Adrenal gland (tissue), 12 donors: Measurements from ENCODE around the gene ZMYM2. TPM values are rescaled to one million over a fixed set of nuclear protein-coding genes. Genes with fewer than 3 reads are reported as not detected.
A peak's percentile ranks its signal among the peaks of the same experiment; 100 is the strongest.

Source experiments
- DNase-seq, 7 donors: peaks; one replicate each; pipeline ENCODE4 v3.0.0-alpha.2; 2019 to 2020
- H3K27ac ChIP-seq, 5 donors: fragments of 200-600 bp; sonication (generic) in 4 of 5; 1 replicate in 3 of 5; 2 replicates in 2 of 5; pipeline versions ENCODE4 v1.5.1 to v1.8.0; 2016 to 2020; ENCODE audit warnings: mild to moderate bottlenecking in 1 of 5
- H3K27me3 ChIP-seq: fragments of 200-600 bp; 2 replicates; pipeline ENCODE4 v1.8.0; 2021
- H3K36me3 ChIP-seq, 2 donors: fragments of 200-600 bp; replicated peaks in 1 of 2; 1 replicate in 1 of 2; 2 replicates in 1 of 2; pipeline versions ENCODE4 v1.5.1 to v1.8.0; 2018 to 2022
- H3K4me1 ChIP-seq, 2 donors: fragments of 200-600 bp; replicated peaks in 1 of 2; 1 replicate in 1 of 2; 2 replicates in 1 of 2; pipeline versions ENCODE4 v1.5.1 to v1.8.0; 2018 to 2021
- H3K4me3 ChIP-seq, 4 donors: fragments of 200-600 bp; sonication (generic) in 3 of 4; one replicate each; pipeline ENCODE4 v1.5.1; 2016 to 2018
- H3K9me3 ChIP-seq, 3 donors: fragments of 200-600 bp; sonication (generic) in 1 of 3; replicated peaks in 1 of 3; 1 replicate in 2 of 3; 2 replicates in 1 of 3; pipeline versions ENCODE4 v1.5.1 to v1.8.0; 2016 to 2021
- POLR2A ChIP-seq, 2 donors: fragments of 450-650 bp; IDR thresholded peaks; one replicate each; pipeline ENCODE4 v1.6.1; 2017; ENCODE audit warnings: antibody characterized with exemption in 2 of 2, mild to moderate bottlenecking in 2 of 2, moderate library complexity in 1 of 2
- WGBS, 4 donors: extraction: QIAGEN DNeasy Blood & Tissue Kit in 2 of 4; methylation state at CpG; one replicate each; pipeline versions ENCODE4 v1.1.5 to v1.1.7; 2013 to 2017; 5-methylcytosine and 5-hydroxymethylcytosine counted together
- intact Hi-C, 2 donors: fragments of 100-400 bp; cut with DNase I; formaldehyde crosslinking; loops; one replicate each; pipeline versions ENCODE4 v1.14.1 to v1.15.0; 2022 to 2023
- polyA plus RNA-seq, 3 donors: library from polyadenylated mRNA; stranded (reverse); fragments of 200-250 nt in 2 of 3; fragments of 350-450 nt in 1 of 3; fragmentation: Illumina TruSeq in 1 of 3; extraction: RNeasy Lipid Tissue Mini Kit (QIAGEN cat#74804) in 1 of 3; gene quantifications; one replicate each; pipeline ENCODE4 v1.2.3, GENCODE V29; 2013 to 2014
- total RNA-seq, 9 donors: library from RNA; depleted of rRNA in 4 of 9; stranded (reverse); fragments of >200 nt in 4 of 9; fragments of 120-200 nt in 1 of 9; fragmentation: NEBNext Ultra II Directional in 1 of 9; extraction: Animal tissue kit (Norgen Biotek cat#: 25700) in 1 of 9; gene quantifications; one replicate each; pipeline versions ENCODE4 v1.1.0 to v1.2.4, GENCODE V29; 2013 to 2023
- TF ChIP-seq, protein P1 (sequence below), 6 experiments: fragments of 450-650 bp in 4 of 6; fragments of 200-600 bp in 2 of 6; sonication (generic) in 1 of 6; IDR thresholded peaks; 1 replicate in 5 of 6; 2 replicates in 1 of 6; pipeline versions ENCODE4 v1.5.1 to v1.8.0; 2016 to 2021; ENCODE audit warnings: antibody characterized with exemption in 6 of 6, mild to moderate bottlenecking in 2 of 6, moderate library complexity in 1 of 6
- donor health status: healthy with polysubstance abuse.
- donor health status: Bipolar disorder and iron deficiency.
- donor health status: DM: yes; HTN: yes; CAD: no.
- donor health status: DM: no; HTN: no; CAD: no.
- donor health status: DM: no; HTN: no; CAD: no.
- donor health status: DM: yes; HTN: yes; CAD: no.

ZMYM2 gene
- total and polyA plus RNA-seq, 12 donors, result 28.0 to 125 (median 73.8) TPM

- intact Hi-C loops, result no loop called here
- no peak for TF ChIP-seq POLR2A (IDR thresholded peaks at IDR 0.05)
- TF ChIP-seq, protein P1, sequence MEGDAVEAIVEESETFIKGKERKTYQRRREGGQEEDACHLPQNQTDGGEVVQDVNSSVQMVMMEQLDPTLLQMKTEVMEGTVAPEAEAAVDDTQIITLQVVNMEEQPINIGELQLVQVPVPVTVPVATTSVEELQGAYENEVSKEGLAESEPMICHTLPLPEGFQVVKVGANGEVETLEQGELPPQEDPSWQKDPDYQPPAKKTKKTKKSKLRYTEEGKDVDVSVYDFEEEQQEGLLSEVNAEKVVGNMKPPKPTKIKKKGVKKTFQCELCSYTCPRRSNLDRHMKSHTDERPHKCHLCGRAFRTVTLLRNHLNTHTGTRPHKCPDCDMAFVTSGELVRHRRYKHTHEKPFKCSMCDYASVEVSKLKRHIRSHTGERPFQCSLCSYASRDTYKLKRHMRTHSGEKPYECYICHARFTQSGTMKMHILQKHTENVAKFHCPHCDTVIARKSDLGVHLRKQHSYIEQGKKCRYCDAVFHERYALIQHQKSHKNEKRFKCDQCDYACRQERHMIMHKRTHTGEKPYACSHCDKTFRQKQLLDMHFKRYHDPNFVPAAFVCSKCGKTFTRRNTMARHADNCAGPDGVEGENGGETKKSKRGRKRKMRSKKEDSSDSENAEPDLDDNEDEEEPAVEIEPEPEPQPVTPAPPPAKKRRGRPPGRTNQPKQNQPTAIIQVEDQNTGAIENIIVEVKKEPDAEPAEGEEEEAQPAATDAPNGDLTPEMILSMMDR (IDR thresholded peaks at IDR 0.05), result no peak
- no peaks in the 10 kb centered on the region for H3K9me3 ChIP-seq
- no peaks in the 10 kb centered on the region for H3K27me3 ChIP-seq
- DNase-seq, result no peak
- no peak overlapping the region for H3K4me3 ChIP-seq
- H3K36me3 ChIP-seq, result peaks cover 0 to 9% of the 10 kb centered on the region in 2 donors
- H3K27ac ChIP-seq, result no peak overlapping the region
- 91 to 100% (median 98%) methylated on average over 1 of the region's 1 CpG for WGBS, 4 donors
- H3K4me1 ChIP-seq, result peaks cover 0 to 9% of the 10 kb centered on the region in 2 donors
Observed at GRCh38 chr13:20044086-20044485, 85.6 kb downstream of the ZMYM2 start.

DNA sequence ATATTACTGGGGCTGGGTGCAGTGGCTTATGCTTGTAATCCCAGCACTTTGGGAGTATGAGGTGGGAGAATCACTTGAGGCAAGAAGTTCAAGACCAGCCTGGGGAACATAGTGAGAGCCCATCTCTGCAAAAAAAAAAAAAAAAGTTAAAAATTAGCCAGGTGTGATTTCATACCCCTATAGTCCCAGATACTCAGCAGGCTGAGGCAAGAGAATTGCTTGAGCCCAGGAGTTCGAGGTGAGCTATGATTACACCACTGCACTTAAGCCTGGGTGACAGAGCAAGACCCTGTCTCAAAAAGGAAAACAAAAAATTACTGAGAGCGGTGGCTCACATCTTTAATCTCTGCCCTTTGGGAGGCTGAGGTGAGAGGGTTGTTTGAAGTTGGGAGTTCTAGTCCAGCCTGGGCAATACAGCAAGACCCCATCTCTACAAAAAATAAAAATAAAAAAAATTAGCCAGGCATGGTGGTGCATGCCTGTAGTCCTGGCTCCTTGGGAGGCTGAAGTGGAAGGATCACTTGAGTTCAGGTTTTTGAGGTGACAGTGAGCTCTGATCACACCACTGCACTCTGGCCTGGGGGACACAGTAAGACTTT, 87.5 kb downstream of the ZMYM2 start:
- intact Hi-C loops, result no loop called here
- TF ChIP-seq, protein P1 (IDR thresholded peaks at IDR 0.05), result no peak
- no peak for TF ChIP-seq POLR2A (IDR thresholded peaks at IDR 0.05)
- Histone ChIP-seq H3K4me3 (no peak overlapping the region), H3K36me3 (peaks cover 0 to 9% of the 10 kb centered on the region in 2 donors), H3K9me3 (no peaks in the 10 kb centered on the region), H3K4me1 (peaks cover 0 to 15% of the 10 kb centered on the region in 2 donors), H3K27ac (no peak overlapping the region), H3K27me3 (no peaks in the 10 kb centered on the region)
- 92 to 97% (median 95%) methylated on average over 2 of the region's 2 CpGs for WGBS, 4 donors
- DNase-seq, result no peak

GRCh38 chr13:20049558-20050473, 91.3 kb downstream of the ZMYM2 start:
- H3K4me1 ChIP-seq, result peaks cover 0 to 6% of the 10 kb centered on the region in 2 donors
- 61 to 66% (median 64%) methylated on average over 5 of the region's 5 CpGs for WGBS, 4 donors
- H3K36me3 ChIP-seq, result no peaks in the 10 kb centered on the region
- no peak overlapping the region for H3K27ac ChIP-seq
- peak overlapping the region in 1 of 4 donors; percentile 24 for H3K4me3 ChIP-seq
- intact Hi-C loops, result no loop called here
- no peaks in the 10 kb centered on the region for H3K27me3 ChIP-seq
- TF ChIP-seq, protein P1 (IDR thresholded peaks at IDR 0.05), result no peak
- TF ChIP-seq POLR2A (IDR thresholded peaks at IDR 0.05), result no peak
- H3K9me3 ChIP-seq, result no peaks in the 10 kb centered on the region
- no peak for DNase-seq

DNA sequence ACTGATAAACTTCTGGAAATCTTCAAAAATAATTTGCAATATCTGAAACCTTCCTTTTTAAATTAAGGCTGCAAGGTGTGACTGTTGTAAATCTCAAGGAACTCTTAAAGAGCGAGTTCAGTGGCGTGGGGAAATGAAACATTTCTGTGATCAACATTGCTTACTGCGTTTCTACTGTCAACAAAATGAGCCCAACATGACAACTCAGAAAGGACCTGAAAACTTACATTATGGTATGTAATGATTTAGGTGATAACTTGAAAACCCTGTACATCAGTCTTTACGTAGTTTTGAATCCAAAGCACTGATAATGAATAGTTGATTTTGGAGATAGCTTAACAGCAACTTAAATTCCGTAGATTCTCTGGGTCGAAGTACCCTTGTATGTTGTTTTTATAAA, 92.8 kb downstream of the ZMYM2 start:
- peaks cover 0 to 6% of the 10 kb centered on the region in 2 donors for H3K4me1 ChIP-seq
- DNase-seq, result no peak
- H3K9me3 ChIP-seq, result no peaks in the 10 kb centered on the region
- WGBS, 4 donors, result 80 to 97% (median 85%) methylated on average over 6 of the region's 6 CpGs
- H3K4me3 ChIP-seq, result no peak overlapping the region
- no peaks in the 10 kb centered on the region for H3K27me3 ChIP-seq
- no peaks in the 10 kb centered on the region for H3K36me3 ChIP-seq
- no peak overlapping the region for H3K27ac ChIP-seq
- TF ChIP-seq, protein P1 (IDR thresholded peaks at IDR 0.05), result no peak
- TF ChIP-seq POLR2A (IDR thresholded peaks at IDR 0.05), result no peak
- intact Hi-C loops, result no loop called here
